GM10248 (cell line): ENCODE results near the gene POLRMT.
"Not testable (repeated sequence)": the region's sequence is repeated elsewhere in the genome, so short reads cannot be mapped to it uniquely, and the experiment has no call there.

Source experiments
- CTCF ChIA-PET: fragments of 300-600 bp; sonication (Branson Sonifier 250); formaldehyde crosslinking; extraction: SDS; loops from one replicate; lab custom pipeline; 2021; ENCODE audit warnings: antibody characterized with exemption; lab: Yijun Ruan, JAX
- POLR2A ChIA-PET: fragments of 350-650 bp; sonication (Branson Sonifier 250); formaldehyde crosslinking; extraction: SDS; loops from one replicate; lab custom pipeline; 2020; ENCODE audit warnings: antibody characterized with exemption; lab: Yijun Ruan, JAX
- DNase-seq: peaks from one replicate; pipeline ENCODE4 v3.0.0; 2012; ENCODE audit errors: extremely low spot score
- TF ChIP-seq, protein P1 (sequence below): IDR thresholded peaks from 2 replicates; pipeline ENCODE4 v1.5.1; 2012; ENCODE audit warnings: mild to moderate bottlenecking, low read depth; ENCODE audit errors: extremely low read depth, missing control alignments, control extremely low read depth

The POLRMT gene

GRCh38 chr19:588093-588740 lies 45.1 kb downstream of the POLRMT start:
- ChIA-PET POLR2A (no interaction called here), CTCF (interaction anchor here (1.1 kb wide), 1 partner anchor 146 kb away, joined by 3 read pairs; no protein-coding TSS in a partner anchor)
- peak; percentile 66 for DNase-seq
- TF ChIP-seq, protein P1, sequence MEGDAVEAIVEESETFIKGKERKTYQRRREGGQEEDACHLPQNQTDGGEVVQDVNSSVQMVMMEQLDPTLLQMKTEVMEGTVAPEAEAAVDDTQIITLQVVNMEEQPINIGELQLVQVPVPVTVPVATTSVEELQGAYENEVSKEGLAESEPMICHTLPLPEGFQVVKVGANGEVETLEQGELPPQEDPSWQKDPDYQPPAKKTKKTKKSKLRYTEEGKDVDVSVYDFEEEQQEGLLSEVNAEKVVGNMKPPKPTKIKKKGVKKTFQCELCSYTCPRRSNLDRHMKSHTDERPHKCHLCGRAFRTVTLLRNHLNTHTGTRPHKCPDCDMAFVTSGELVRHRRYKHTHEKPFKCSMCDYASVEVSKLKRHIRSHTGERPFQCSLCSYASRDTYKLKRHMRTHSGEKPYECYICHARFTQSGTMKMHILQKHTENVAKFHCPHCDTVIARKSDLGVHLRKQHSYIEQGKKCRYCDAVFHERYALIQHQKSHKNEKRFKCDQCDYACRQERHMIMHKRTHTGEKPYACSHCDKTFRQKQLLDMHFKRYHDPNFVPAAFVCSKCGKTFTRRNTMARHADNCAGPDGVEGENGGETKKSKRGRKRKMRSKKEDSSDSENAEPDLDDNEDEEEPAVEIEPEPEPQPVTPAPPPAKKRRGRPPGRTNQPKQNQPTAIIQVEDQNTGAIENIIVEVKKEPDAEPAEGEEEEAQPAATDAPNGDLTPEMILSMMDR = peak; percentile 59

DNA sequence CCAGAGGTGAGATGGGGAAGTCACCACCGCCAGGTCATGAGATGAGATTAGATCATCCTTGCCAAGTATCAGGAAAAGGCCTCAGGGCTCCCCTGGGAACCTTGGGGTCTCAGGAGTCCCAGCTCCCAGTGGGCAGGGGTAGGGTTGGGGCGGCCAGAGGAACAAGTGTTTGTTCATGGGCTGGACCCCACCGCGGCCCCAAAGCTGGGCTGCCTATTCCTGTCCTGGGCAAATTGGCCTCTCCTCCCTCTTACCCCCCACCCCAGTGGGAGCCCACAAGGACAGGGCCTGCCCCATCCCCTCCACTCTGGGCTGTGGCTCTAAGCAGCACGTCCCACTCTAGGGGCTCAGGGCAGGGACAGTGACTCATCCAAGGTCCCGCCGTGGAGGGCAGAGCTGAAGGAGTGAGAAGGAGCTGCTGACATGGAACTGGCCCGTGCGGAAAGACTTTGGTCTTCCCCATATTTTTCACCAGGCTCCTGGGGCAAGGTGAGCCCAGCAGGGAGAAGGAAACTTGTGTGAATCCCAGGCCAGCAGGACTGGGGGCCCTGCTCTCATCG lies 47.7 kb downstream of the POLRMT start:
- no peak for DNase-seq

DNA sequence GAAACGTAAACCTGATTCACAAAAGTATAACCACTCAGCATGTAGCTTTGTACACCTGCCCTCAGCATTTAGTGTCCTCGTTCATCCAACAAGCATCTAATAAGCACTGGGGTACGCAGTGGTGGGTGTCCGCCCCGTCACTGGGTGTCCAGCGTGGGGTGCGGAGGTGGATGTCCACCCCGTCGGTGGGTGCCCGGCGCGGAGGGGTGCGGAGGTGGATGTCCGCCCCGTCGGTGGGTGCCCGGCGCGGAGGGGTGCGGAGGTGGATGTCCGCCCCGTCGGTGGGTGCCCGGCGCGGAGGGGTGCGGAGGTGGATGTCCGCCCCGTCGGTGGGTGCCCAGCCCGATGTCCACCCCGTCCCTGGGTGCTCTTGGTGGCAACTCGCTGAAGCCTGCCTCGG lies 48.2 kb downstream of the POLRMT start:
- CTCF ChIA-PET = interaction anchor here (1.2 to 3.2 kb wide), 9 partner anchors 7 to 168 kb away, joined by 3 to 12 read pairs (median 4); no protein-coding TSS in a partner anchor
- DNase-seq, POLR2A ChIA-PET: not testable (repeated sequence)

More for the DNA sequence above, 47.7 kb downstream of the POLRMT start:
- TF ChIP-seq, protein P1 = no peak
- ChIA-PET POLR2A (no interaction called here), CTCF (interaction anchor here (1.4 to 3.2 kb wide), 7 partner anchors 10 to 167 kb away, joined by 3 to 12 read pairs (median 8); no protein-coding TSS in a partner anchor)

- DNase-seq = peak; percentile 81
- ChIA-PET CTCF (interaction anchor here (0.9 to 3.2 kb wide), 12 partner anchors 8 to 168 kb away, joined by 3 to 12 read pairs (median 4); no protein-coding TSS in a partner anchor), POLR2A (no interaction called here)
- TF ChIP-seq, protein P1 = peak; percentile 89
Observed at GRCh38 chr19:584240-585001, 48.9 kb downstream of the POLRMT start.

- DNase-seq = no peak
- ChIA-PET POLR2A (no interaction called here), CTCF (interaction anchor here (0.9 to 3.2 kb wide), 11 partner anchors 9 to 169 kb away, joined by 3 to 12 read pairs (median 4); no protein-coding TSS in a partner anchor)
- TF ChIP-seq, protein P1 = no peak
Observed at GRCh38 chr19:583968-584239, 49.4 kb downstream of the POLRMT start.

GRCh38 chr19:583198-583967 lies 50.0 kb downstream of the POLRMT start:
- TF ChIP-seq, protein P1 = no peak
- POLR2A ChIA-PET = no interaction called here
- DNase-seq = no peak
- CTCF ChIA-PET = interaction anchor here (1.1 to 3.2 kb wide), 8 partner anchors 9 to 154 kb away, joined by 3 to 12 read pairs (median 6); no protein-coding TSS in a partner anchor
